Mononuclear cell (primary cell): ENCODE measurements around the gene ZNF496. TPM values are rescaled to one million over a fixed set of nuclear protein-coding genes. Genes with fewer than 3 reads are reported as not detected.
"Not testable (repeated sequence)": the region's sequence is repeated elsewhere in the genome, so short reads cannot be mapped to it uniquely, and the experiment has no call there.

Experiments used
- H3K27me3 ChIP-seq: 2 replicates; pipeline ENCODE4 v1.6.0; 2011; ENCODE audit warnings: low read length, control low read depth; ENCODE audit not compliant: insufficient read depth
- H3K4me1 ChIP-seq: 2 replicates; pipeline ENCODE4 v1.5.1; 2011; ENCODE audit warnings: mild to moderate bottlenecking, low read length, control low read depth; ENCODE audit not compliant: insufficient read depth
- H3K4me3 ChIP-seq: 2 replicates; pipeline ENCODE4 v1.5.1; 2011; ENCODE audit warnings: mild to moderate bottlenecking, low read length, moderate library complexity
- H3K9me3 ChIP-seq: 2 replicates; pipeline ENCODE4 v1.5.1; 2011; ENCODE audit warnings: low read depth, mild to moderate bottlenecking, control low read depth, low read length
- total RNA-seq: library from RNA; depleted of rRNA; stranded (reverse); fragments of >200 nt; gene quantifications from one replicate; pipeline ENCODE4 v1.2.3, GENCODE V29; 2012

Gene ZNF496
- total RNA-seq, result 13.1 TPM

- peaks cover 26% of the 10 kb centered on the region for H3K4me1 ChIP-seq
- H3K4me3 ChIP-seq, result peak within 1 kb of the TSS; percentile 75
- no peaks in the 10 kb centered on the region for H3K9me3 ChIP-seq
- no peaks in the 10 kb centered on the region for H3K27me3 ChIP-seq
These were observed at the start of gene ZNF496 for GRCh38 chr1:247331525-247332214. ZNF496 (minus strand) TSS chr1:247331867; CDS start chr1:247329578, 2,289 bp downstream.

GRCh38 chr1:247378334-247379073 lies 46.8 kb upstream of the ZNF496 start:
- Histone ChIP-seq H3K4me3 (no peak overlapping the region), H3K27me3 (no peaks in the 10 kb centered on the region), H3K9me3 (no peaks in the 10 kb centered on the region), H3K4me1 (peaks cover 6% of the 10 kb centered on the region)

GRCh38 chr1:247377656-247378055 lies 46.0 kb upstream of the ZNF496 start:
- not testable (repeated sequence) for H3K4me3 ChIP-seq, H3K9me3 ChIP-seq, H3K4me1 ChIP-seq, H3K27me3 ChIP-seq

- Histone ChIP-seq H3K27me3 (no peaks in the 10 kb centered on the region), H3K4me3 (no peak overlapping the region), H3K4me1 (peaks cover 10% of the 10 kb centered on the region)
These were observed 45.0 kb upstream of the ZNF496 start for GRCh38 chr1:247376659-247377058.

GRCh38 chr1:247375747-247376146 lies 44.1 kb upstream of the ZNF496 start:
- no peaks in the 10 kb centered on the region for H3K27me3 ChIP-seq
- H3K4me3 ChIP-seq, result no peak overlapping the region
- peaks cover 10% of the 10 kb centered on the region for H3K4me1 ChIP-seq
- no peaks in the 10 kb centered on the region for H3K9me3 ChIP-seq

More at GRCh38 chr1:247376659-247377058, 45.0 kb upstream of the ZNF496 start:
- H3K9me3 ChIP-seq, result no peaks in the 10 kb centered on the region

- not testable (repeated sequence) for H3K9me3 ChIP-seq, H3K4me1 ChIP-seq, H3K4me3 ChIP-seq, H3K27me3 ChIP-seq
These were observed 43.1 kb upstream of the ZNF496 start for GRCh38 chr1:247374651-247375334.

- Histone ChIP-seq H3K4me1 (peaks cover 10% of the 10 kb centered on the region), H3K9me3 (no peaks in the 10 kb centered on the region), H3K27me3 (no peaks in the 10 kb centered on the region), H3K4me3 (no peak overlapping the region)
These were observed 42.1 kb upstream of the ZNF496 start for GRCh38 chr1:247373721-247374141.

- Histone ChIP-seq H3K27me3 (no peaks in the 10 kb centered on the region), H3K9me3 (no peaks in the 10 kb centered on the region), H3K4me1 (peaks cover 10% of the 10 kb centered on the region), H3K4me3 (no peak overlapping the region)
These were observed 40.2 kb upstream of the ZNF496 start for GRCh38 chr1:247371801-247372259.

- H3K9me3 ChIP-seq, result no peaks in the 10 kb centered on the region
- peaks cover 10% of the 10 kb centered on the region for H3K4me1 ChIP-seq
- no peak overlapping the region for H3K4me3 ChIP-seq
- H3K27me3 ChIP-seq, result no peaks in the 10 kb centered on the region
These were observed 39.4 kb upstream of the ZNF496 start for GRCh38 chr1:247370786-247371732.

GRCh38 chr1:247368490-247369145 lies 37.0 kb upstream of the ZNF496 start:
- Histone ChIP-seq H3K4me3 (no peak overlapping the region), H3K27me3 (no peaks in the 10 kb centered on the region), H3K9me3 (no peaks in the 10 kb centered on the region), H3K4me1 (peaks cover 5% of the 10 kb centered on the region)

- no peaks in the 10 kb centered on the region for H3K27me3 ChIP-seq
- no peak overlapping the region for H3K4me3 ChIP-seq
- peaks cover 2% of the 10 kb centered on the region for H3K4me1 ChIP-seq
- H3K9me3 ChIP-seq, result no peaks in the 10 kb centered on the region
These were observed 36.2 kb upstream of the ZNF496 start for GRCh38 chr1:247367786-247368422.

GRCh38 chr1:247366926-247367645 lies 35.4 kb upstream of the ZNF496 start:
- Histone ChIP-seq H3K4me1 (no peaks in the 10 kb centered on the region), H3K27me3 (no peaks in the 10 kb centered on the region), H3K4me3 (no peak overlapping the region), H3K9me3 (no peaks in the 10 kb centered on the region)

- not testable (repeated sequence) for H3K27me3 ChIP-seq
These were observed 34.7 kb upstream of the ZNF496 start for GRCh38 chr1:247366345-247366744.

More at GRCh38 chr1:247366345-247366744, 34.7 kb upstream of the ZNF496 start:
- H3K4me3 ChIP-seq, H3K4me1 ChIP-seq, H3K9me3 ChIP-seq: not testable (repeated sequence)
